GM12878 (cell line): ENCODE results near the gene P2RX1. TPM values are rescaled to one million over a fixed set of nuclear protein-coding genes. Genes with fewer than 3 reads are reported as not detected.
A peak's percentile ranks its signal among the peaks of the same experiment; 100 is the strongest.

Experiments
- ATAC-seq: fragments of 200-7000 bp; cut with Tn5 transposase; 3 replicates; pipeline ENCODE4 v1.9.1; 2020; ENCODE audit warnings: mild to moderate bottlenecking, moderate library complexity
- BruUV-seq: library from RNA; stranded (reverse); fragments of 400-500 nt; replicated peaks from 2 replicates; lab custom pipeline; 2021; lab: Mats Ljungman, UMichigan
- CTCF ChIA-PET: fragments of 300-600 bp; sonication (Branson Sonifier 250); formaldehyde crosslinking; extraction: SDS; loops from one replicate; lab custom pipeline; 2021; ENCODE audit warnings: inconsistent platforms; lab: Yijun Ruan, JAX
- POLR2A ChIA-PET: fragments of 350-600 bp; formaldehyde crosslinking; extraction: SDS; loops from one replicate; lab custom pipeline; 2021; ENCODE audit warnings: inconsistent platforms; lab: Charles Lee
- RAD21 ChIA-PET: fragments of 300-600 bp; sonication (Branson Sonifier 250); formaldehyde crosslinking; loops from one replicate; lab custom pipeline; 2023; ENCODE audit warnings: antibody characterized with exemption; ENCODE audit not compliant: unreplicated experiment; lab: Charles Lee
- SMC1A ChIA-PET: fragments of 300-600 bp; sonication (Branson Sonifier 250); formaldehyde crosslinking; loops from one replicate; lab custom pipeline; 2023; ENCODE audit not compliant: unreplicated experiment, uncharacterized antibody; lab: Charles Lee
- DNase-seq: peaks from one replicate; pipeline ENCODE4 v3.0.0-alpha.2; 2011; ENCODE audit warnings: low read depth, low spot score
- FAIRE-seq: peaks from 3 replicates; lab custom pipeline; 2011; peaks lifted over from hg19 to GRCh38; lab: Jason Lieb, UNC
- H2AFZ ChIP-seq: 2 replicates; pipeline ENCODE4 v1.6.0; 2011; ENCODE audit warnings: low read depth, low read length, control low read depth; ENCODE audit not compliant: control insufficient read depth
- H3K27ac ChIP-seq: 2 replicates; pipeline ENCODE4 v1.5.1; 2011; ENCODE audit warnings: control low read depth; ENCODE audit not compliant: control insufficient read depth, insufficient read depth
- H3K27me3 ChIP-seq, 2 experiments: replicated peaks in 1 of 2; 2 replicates each; pipeline versions ENCODE4 v1.6.0 to v1.6.1; 2011; ENCODE audit warnings: low read length in 1 of 2; ENCODE audit not compliant: control insufficient read depth in 2 of 2, insufficient read depth in 2 of 2
- H3K36me3 ChIP-seq, 2 experiments: 2 replicates each; pipeline ENCODE4 v1.5.1; 2011; ENCODE audit warnings: low read length in 1 of 2; ENCODE audit not compliant: control insufficient read depth in 2 of 2, insufficient read depth in 2 of 2
- H3K4me1 ChIP-seq: 2 replicates; pipeline ENCODE4 v1.6.1; 2011; ENCODE audit warnings: mild to moderate bottlenecking, low read length, moderate library complexity, mixed read lengths; ENCODE audit not compliant: control insufficient read depth, insufficient read depth
- H3K4me2 ChIP-seq: 2 replicates; pipeline ENCODE4 v1.6.0; 2011; ENCODE audit warnings: control low read depth; ENCODE audit not compliant: control insufficient read depth, insufficient read depth
- H3K4me3 ChIP-seq: fragments of 200-600 bp; sonication (generic); 2 replicates; pipeline ENCODE4 v1.5.1; 2016
- H3K79me2 ChIP-seq: 2 replicates; pipeline ENCODE4 v1.6.0; 2011; ENCODE audit warnings: low read length; ENCODE audit not compliant: control insufficient read depth, insufficient read depth
- H3K9ac ChIP-seq: 2 replicates; pipeline ENCODE4 v1.8.0; 2011; ENCODE audit warnings: low read length, control low read depth, mixed read lengths; ENCODE audit not compliant: control insufficient read depth, insufficient read depth
- H3K9me3 ChIP-seq: replicated peaks from 3 replicates; pipeline ENCODE4 v1.5.1; 2011; ENCODE audit warnings: mild to moderate bottlenecking, low read length; ENCODE audit not compliant: control insufficient read depth, insufficient read depth
- H4K20me1 ChIP-seq: 2 replicates; pipeline ENCODE4 v1.6.0; 2011; ENCODE audit not compliant: control insufficient read depth, insufficient read depth
- CBFB ChIP-seq: IDR thresholded peaks from 2 replicates; pipeline ENCODE4 v1.6.1; 2016; ENCODE audit warnings: antibody characterized with exemption, low read depth
- CBX5 ChIP-seq: sonication (generic); IDR thresholded peaks from 2 replicates; pipeline ENCODE4 v1.6.1; 2016; ENCODE audit warnings: low read depth, moderate library complexity, mild to moderate bottlenecking, inconsistent platforms
- MXI1 ChIP-seq: fragments of 150-350 bp; IDR thresholded peaks from 2 replicates; pipeline ENCODE4 v1.6.1; 2011; ENCODE audit warnings: low read depth, mild to moderate bottlenecking, inconsistent platforms, low read length, improper control_type of control experiment
- PAX5 ChIP-seq: IDR thresholded peaks from 2 replicates; pipeline ENCODE4 v1.6.1; 2011; ENCODE audit warnings: low read depth, low read length, borderline replicate concordance
- POU2F2 ChIP-seq: IDR thresholded peaks from 3 replicates; pipeline ENCODE4 v1.6.1; 2011; ENCODE audit warnings: low read depth, mild to moderate bottlenecking, low read length, borderline replicate concordance
- SREBF2 ChIP-seq: IDR thresholded peaks from 2 replicates; pipeline ENCODE4 v1.6.1; 2012; ENCODE audit warnings: mild to moderate bottlenecking, low read length
- WGBS: methylation state at CpG from one replicate; pipeline ENCODE4 v1.1.6; 2016; ENCODE audit warnings: low lambda C conversion rate; ENCODE audit not compliant: insufficient replicate concordance, insufficient coverage; ENCODE audit errors: missing lambda C conversion rate; 5-methylcytosine and 5-hydroxymethylcytosine counted together
- in situ Hi-C: fragments of 300-500 bp; cut with MboI; formaldehyde crosslinking; loops from 9 replicates; pipeline ENCODE4 v1.14.3; 2018; ENCODE audit warnings: mixed read lengths
- intact Hi-C: fragments of 100-400 bp; cut with micrococcal nuclease; formaldehyde crosslinking; loops from one replicate; pipeline ENCODE4 v1.14.2; 2022; ENCODE audit not compliant: unreplicated experiment
- polyA plus RNA-seq, 11 experiments: library from polyadenylated mRNA; depleted of rRNA in 4 of 11; unstranded in 6 of 11; stranded (reverse) in 5 of 11; fragments of >200 nt; fragmentation: Nextera tagmentation in 4 of 11; fragmentation: Illumina TruSeq in 1 of 11; extraction: Ambion mirVana in 4 of 11; extraction: Trizol in 1 of 11; gene quantifications; 1 replicate in 1 of 11; 2 replicates in 10 of 11; pipeline versions ENCODE4 v1.2.1 to v1.2.3, GENCODE V29; 2011 to 2016; ENCODE audit warnings: inconsistent platforms in 2 of 11, missing spikeins in 2 of 11, low read depth in 1 of 11
- total RNA-seq, 4 experiments: library from RNA; depleted of rRNA in 3 of 4; stranded (reverse); fragments of >200 nt in 3 of 4; fragmentation: Illumina TruSeq in 1 of 4; extraction: Trizol in 1 of 4; gene quantifications; 2 replicates each; pipeline versions ENCODE4 v1.2.1 to v1.2.3, GENCODE V29; 2013 to 2021
- TF ChIP-seq, protein P1 (sequence below): fragments of 450-650 bp; IDR thresholded peaks from 2 replicates; pipeline ENCODE4 v1.6.1; 2014; ENCODE audit warnings: mild to moderate bottlenecking

The P2RX1 gene
- total and polyA plus RNA-seq, 10 of the 15 experiments (the other 5 are each of a cell fraction or from before 2014, with no cell fraction given), result 0.12 to 6.2 (median 3.4) TPM

- in situ Hi-C loops (no loop called here), intact Hi-C loops (loop anchor here (5.0 kb wide), 2 partner anchors 42 to 48 kb away; no protein-coding TSS in a partner anchor)
- Histone ChIP-seq H3K27me3 (no peaks in the 10 kb centered on the region), H3K9ac (no peak overlapping the region; the same call in 1 of the 2 replicates), H3K4me2 (peak overlapping the region; percentile 97), H3K27ac (no peak overlapping the region), H4K20me1 (no peaks in the 10 kb centered on the region; the same call in 1 of the 2 replicates), H3K4me1 (peaks cover 35% of the 10 kb centered on the region), H3K9me3 (no peaks in the 10 kb centered on the region), H3K36me3 (peaks cover 1 to 9% of the 10 kb centered on the region in 2 experiments; a peak in 2 of 4 replicates), H2AFZ (no peak overlapping the region), H3K4me3 (peak overlapping the region; percentile 90; the same call in 1 of the 2 replicates), H3K79me2 (peaks cover 46% of the 10 kb centered on the region)
- POLR2A ChIA-PET, result interaction anchor here (1.6 kb wide), 1 partner anchor 47 kb away, joined by 5 read pairs; no protein-coding TSS in a partner anchor
- SMC1A ChIA-PET, result interaction anchor here (1.9 to 3.3 kb wide), 2 partner anchors 44 to 47 kb away, joined by 8 to 20 read pairs; no protein-coding TSS in a partner anchor
- WGBS, result 82% methylated on average over 14 of the region's 14 CpGs
- no peak for DNase-seq
- ATAC-seq, result no peak
- no peak for FAIRE-seq
- no TSS peak for BruUV-seq
- TF ChIP-seq PAX5 (no peak), CBX5 (no peak), MXI1 (no peak), SREBF2 (no peak), CBFB (no peak), POU2F2 (no peak)
- TF ChIP-seq, protein P1, sequence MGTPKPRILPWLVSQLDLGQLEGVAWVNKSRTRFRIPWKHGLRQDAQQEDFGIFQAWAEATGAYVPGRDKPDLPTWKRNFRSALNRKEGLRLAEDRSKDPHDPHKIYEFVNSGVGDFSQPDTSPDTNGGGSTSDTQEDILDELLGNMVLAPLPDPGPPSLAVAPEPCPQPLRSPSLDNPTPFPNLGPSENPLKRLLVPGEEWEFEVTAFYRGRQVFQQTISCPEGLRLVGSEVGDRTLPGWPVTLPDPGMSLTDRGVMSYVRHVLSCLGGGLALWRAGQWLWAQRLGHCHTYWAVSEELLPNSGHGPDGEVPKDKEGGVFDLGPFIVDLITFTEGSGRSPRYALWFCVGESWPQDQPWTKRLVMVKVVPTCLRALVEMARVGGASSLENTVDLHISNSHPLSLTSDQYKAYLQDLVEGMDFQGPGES, result no peak
- CTCF ChIA-PET, result interaction anchor here (0.7 to 3.6 kb wide), 4 partner anchors 42 to 116 kb away, joined by 3 to 39 read pairs (median 4); no protein-coding TSS in a partner anchor
- RAD21 ChIA-PET, result interaction anchor here (1.0 to 4.3 kb wide), 3 partner anchors 45 to 115 kb away, joined by 3 to 26 read pairs (median 4); partner anchors contain the start of gene P2RX1
Observed at GRCh38 chr17:3960764-3961163, 44.5 kb upstream of the P2RX1 start.
